ENCODE results near the gene CCDC34. TPM values are rescaled to one million over a fixed set of nuclear protein-coding genes. Genes with fewer than 3 reads are reported as not detected.
"Not testable (repeated sequence)": the region's sequence is repeated elsewhere in the genome, so short reads cannot be mapped to it uniquely, and the experiment has no call there.

Gene CCDC34
- total RNA-seq, 4 donors from 2014 or later, result 3.2 to 8.0 (median 4.0) TPM

GRCh38 chr11:27339941-27340340, 23.1 kb downstream of the CCDC34 start:
- Histone ChIP-seq H3K36me3 (no peaks in the 10 kb centered on the region), H3K4me3 (no peak overlapping the region), H3K4me1 (no peaks in the 10 kb centered on the region), H3K27ac (no peak overlapping the region), H3K27me3 (no peaks in the 10 kb centered on the region), H3K9me3 (no peaks in the 10 kb centered on the region)
- 87% methylated on average over 3 of the region's 3 CpGs for WGBS
- no peak for DNase-seq (ENCODE audit: low spot score in 2 of 2)
- no peak for TF ChIP-seq EP300 (IDR thresholded peaks at IDR 0.05)
- TF ChIP-seq CTCF (IDR thresholded peaks at IDR 0.05), result no peak
- no peak for TF ChIP-seq POLR2AphosphoS5 (IDR thresholded peaks at IDR 0.05)
- no peak for TF ChIP-seq POLR2A (IDR thresholded peaks at IDR 0.05)

GRCh38 chr11:27334764-27335163, 28.3 kb downstream of the CCDC34 start:
- 96% methylated on average over 4 of the region's 4 CpGs for WGBS
- not testable (repeated sequence) for H3K9me3 ChIP-seq; H3K27ac ChIP-seq; H3K4me3 ChIP-seq; H3K27me3 ChIP-seq; H3K36me3 ChIP-seq; DNase-seq (ENCODE audit: low spot score in 2 of 2); H3K4me1 ChIP-seq

- Histone ChIP-seq H3K9me3 (no peaks in the 10 kb centered on the region), H3K27ac (no peak overlapping the region), H3K4me3 (no peak overlapping the region), H3K4me1 (no peaks in the 10 kb centered on the region), H3K36me3 (no peaks in the 10 kb centered on the region), H3K27me3 (no peaks in the 10 kb centered on the region)
- DNase-seq (ENCODE audit: low spot score in 2 of 2), result no peak
- TF ChIP-seq EP300 (IDR thresholded peaks at IDR 0.05) (no peak), CTCF (IDR thresholded peaks at IDR 0.05) (no peak), POLR2AphosphoS5 (IDR thresholded peaks at IDR 0.05) (no peak), POLR2A (IDR thresholded peaks at IDR 0.05) (no peak)
- 58% methylated on average over 2 of the region's 2 CpGs for WGBS
Observed at GRCh38 chr11:27331981-27332380, 31.0 kb downstream of the CCDC34 start.

GRCh38 chr11:27330633-27331270, 32.3 kb downstream of the CCDC34 start:
- 95% methylated on average over 1 of the region's 1 CpG for WGBS
- Histone ChIP-seq H3K27ac (no peak overlapping the region), H3K4me1 (no peaks in the 10 kb centered on the region), H3K4me3 (no peak overlapping the region), H3K36me3 (no peaks in the 10 kb centered on the region), H3K27me3 (no peaks in the 10 kb centered on the region), H3K9me3 (no peaks in the 10 kb centered on the region)
- DNase-seq (ENCODE audit: low spot score in 2 of 2), result no peak
- TF ChIP-seq POLR2A (IDR thresholded peaks at IDR 0.05) (no peak), CTCF (IDR thresholded peaks at IDR 0.05) (no peak), POLR2AphosphoS5 (IDR thresholded peaks at IDR 0.05) (no peak), EP300 (IDR thresholded peaks at IDR 0.05) (no peak)

GRCh38 chr11:27329867-27330632, 33.0 kb downstream of the CCDC34 start:
- TF ChIP-seq POLR2AphosphoS5 (IDR thresholded peaks at IDR 0.05), result no peak
- no peak for TF ChIP-seq POLR2A (IDR thresholded peaks at IDR 0.05)
- TF ChIP-seq EP300 (IDR thresholded peaks at IDR 0.05), result no peak
- TF ChIP-seq CTCF (IDR thresholded peaks at IDR 0.05), result no peak

More at GRCh38 chr11:27329867-27330632, 33.0 kb downstream of the CCDC34 start:
- Histone ChIP-seq H3K4me1 (no peaks in the 10 kb centered on the region), H3K4me3 (no peak overlapping the region), H3K9me3 (no peaks in the 10 kb centered on the region), H3K27me3 (no peaks in the 10 kb centered on the region), H3K36me3 (no peaks in the 10 kb centered on the region), H3K27ac (no peak overlapping the region)
- no peak for DNase-seq (ENCODE audit: low spot score in 2 of 2)
- 81% methylated on average over 4 of the region's 4 CpGs for WGBS

Data from suprapubic skin (tissue), 4 donors.